NCI-H2029 treated with DMSO at 0.1 percent for 48 hours (cell line): ENCODE measurements around the gene RAI1.

Experiments used
- DNase-seq: peaks from one replicate; lab custom pipeline; 2025; lab: John Stamatoyannopoulos, UW

The RAI1 gene

GRCh38 chr17:17751489-17752088, 70.3 kb downstream of the RAI1 start:
- DNase-seq, result no peak

GRCh38 chr17:17752089-17752820, 71.0 kb downstream of the RAI1 start:
- peak; percentile 48 for DNase-seq

GRCh38 chr17:17752821-17753321, 71.6 kb downstream of the RAI1 start:
- no peak for DNase-seq

- no peak for DNase-seq
These were observed 73.7 kb downstream of the RAI1 start for GRCh38 chr17:17754719-17755686.

- no peak for DNase-seq
These were observed 74.5 kb downstream of the RAI1 start for GRCh38 chr17:17755715-17756114.

GRCh38 chr17:17757391-17757791, 76.1 kb downstream of the RAI1 start:
- peak; percentile 41 for DNase-seq

DNA sequence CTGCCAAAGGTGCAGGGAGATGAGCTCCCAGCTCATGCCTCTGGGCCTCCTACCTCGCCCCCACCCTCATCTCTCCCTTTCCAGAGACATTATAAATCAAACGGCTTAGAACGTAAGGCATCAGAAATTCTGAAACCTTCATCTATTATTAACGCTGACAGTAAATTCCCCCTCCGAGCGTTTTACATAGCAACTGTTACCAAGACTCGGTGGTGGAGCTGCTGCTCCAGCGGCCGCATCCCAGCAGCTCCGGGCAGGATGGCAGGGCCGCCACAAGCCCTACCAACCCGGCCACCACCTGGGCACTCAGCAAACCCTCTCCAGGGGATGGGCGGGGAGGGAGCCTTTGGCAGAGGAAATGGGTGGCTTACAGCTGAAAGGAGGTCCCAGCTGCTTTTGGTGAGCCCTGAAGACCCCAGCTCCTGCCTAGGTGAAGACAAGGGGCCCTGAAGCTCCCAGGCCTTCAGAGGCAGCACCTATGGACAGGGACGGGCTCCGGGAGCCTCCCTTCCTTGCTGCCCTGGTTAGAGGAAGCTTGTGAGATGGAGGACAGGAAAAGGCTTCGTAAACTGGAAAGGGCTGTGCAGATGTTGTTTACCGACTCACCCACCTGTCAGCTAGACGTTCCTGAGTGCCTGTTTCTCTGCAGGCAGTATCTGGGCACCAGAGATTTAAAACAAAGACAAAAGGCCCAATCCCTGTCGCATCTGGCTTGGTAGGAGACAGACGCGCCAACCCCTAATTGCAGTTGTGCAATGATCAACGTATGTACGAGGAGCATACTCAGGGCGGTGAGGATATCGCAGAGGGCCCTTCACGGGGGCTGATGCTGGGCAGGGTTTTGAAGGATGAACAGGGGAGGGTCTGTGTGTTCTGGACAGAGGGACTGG, 76.9 kb downstream of the RAI1 start:
- peak; percentile 45 for DNase-seq

GRCh38 chr17:17758941-17759563, 77.8 kb downstream of the RAI1 start:
- DNase-seq, result no peak

DNA sequence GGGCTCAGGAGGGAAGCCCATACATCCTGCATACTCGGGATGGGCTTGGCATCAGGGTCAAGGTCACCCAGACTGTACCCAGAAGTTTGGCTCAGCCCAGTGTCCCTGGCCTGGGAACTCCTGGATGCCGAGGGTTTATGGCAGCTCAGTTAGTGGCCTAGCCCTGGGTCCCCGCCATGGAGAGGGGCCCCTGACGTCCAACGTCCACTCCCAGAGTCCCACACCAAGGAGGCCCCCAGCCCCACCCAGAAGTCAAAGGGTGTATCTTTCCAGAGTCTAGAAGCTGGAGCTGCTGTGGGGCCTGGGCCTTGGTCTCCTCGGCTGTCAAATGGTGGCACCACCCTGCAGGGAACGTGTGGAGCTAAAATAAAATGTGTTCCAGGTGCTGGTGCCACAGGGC, 79.1 kb downstream of the RAI1 start:
- no peak for DNase-seq

DNA sequence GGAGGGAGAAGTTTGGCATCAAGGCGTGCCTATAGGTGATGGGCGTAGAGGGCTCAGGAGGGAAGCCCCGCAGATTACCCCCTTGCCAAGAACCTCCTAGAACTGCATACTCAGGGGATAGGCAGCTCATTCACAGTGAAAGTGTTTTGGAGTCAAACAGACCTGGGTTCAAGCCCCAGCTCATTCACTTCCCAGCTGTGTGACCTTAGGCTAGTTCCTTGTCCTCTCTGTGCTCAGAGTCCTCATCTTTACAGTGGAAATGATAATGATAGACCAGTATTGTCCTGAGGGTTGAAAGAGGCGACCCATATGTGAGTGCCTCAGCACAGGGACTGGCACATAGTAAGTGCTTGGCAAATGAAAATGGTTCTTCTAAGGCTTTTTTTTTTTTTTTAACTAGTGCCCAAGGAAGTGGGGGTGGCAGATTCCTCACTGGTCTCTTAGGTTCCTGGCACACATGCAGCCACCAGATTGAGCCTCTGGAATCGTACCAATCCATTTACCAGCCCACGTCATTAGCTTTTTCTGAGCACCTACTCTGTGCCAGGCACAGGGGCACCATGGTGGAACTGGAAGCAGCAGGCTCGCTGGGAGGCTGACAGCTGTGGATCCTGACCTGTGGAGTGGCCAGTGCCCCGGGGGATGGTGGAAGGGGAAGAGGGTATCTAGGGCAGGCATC, 79.8 kb downstream of the RAI1 start:
- DNase-seq, result no peak

GRCh38 chr17:17761894-17762743, 80.9 kb downstream of the RAI1 start:
- DNase-seq, result no peak

DNA sequence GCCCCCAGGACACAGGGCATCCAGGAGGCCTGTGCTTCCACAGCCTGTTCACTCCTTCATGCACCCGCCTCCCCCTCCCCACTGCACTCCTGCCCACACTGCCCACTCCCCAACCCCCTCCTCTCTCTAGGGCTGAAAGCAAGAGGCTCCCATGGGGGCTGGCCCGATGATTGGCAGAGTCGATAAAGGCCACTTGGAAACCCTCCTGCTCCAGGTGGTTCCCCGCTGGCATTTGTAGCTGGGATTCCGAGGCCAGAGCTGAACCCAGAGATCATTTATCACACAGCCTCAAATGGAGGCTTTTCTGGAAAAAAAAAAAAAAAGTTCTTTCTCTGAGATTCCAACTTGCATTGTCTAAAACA, 81.5 kb downstream of the RAI1 start:
- no peak for DNase-seq

DNA sequence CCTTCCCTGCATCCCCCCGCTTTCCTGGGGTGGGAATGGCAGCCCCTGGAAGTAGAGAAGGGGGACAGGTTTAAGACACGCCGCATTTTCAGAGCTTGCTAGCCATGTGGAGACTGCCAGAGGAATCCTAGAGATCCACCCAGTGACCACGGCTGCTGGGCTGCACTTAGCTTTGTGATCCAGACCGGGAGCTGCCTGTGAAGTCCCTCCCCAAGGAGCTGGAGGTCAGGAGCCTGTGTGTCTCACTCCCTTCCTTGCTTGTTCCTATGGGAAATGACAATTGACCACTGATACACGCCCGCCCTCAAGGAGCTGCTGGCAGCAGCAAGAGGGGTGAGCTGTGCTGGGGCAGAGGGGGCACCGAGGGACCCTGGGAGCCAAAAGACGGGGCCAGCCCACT, 81.9 kb downstream of the RAI1 start:
- DNase-seq, result no peak

DNA sequence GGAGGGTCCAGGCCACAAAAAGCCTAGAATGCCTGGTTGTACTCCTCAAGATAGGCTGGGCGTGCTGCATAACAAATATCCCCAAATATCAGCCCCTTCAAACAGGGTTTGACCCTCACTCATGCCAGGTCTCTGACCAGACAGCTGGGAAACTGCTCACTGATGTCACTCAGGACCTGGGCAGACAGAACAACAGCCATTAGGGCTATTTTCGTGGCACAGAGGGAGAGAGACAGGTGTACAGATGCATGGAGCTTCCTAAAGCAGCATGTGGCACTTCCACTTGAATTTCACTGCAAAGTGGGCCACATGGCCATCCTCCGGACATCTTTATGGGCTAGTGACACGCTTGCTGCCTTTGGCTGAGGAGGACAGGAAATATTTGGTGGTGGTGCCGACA, 82.5 kb downstream of the RAI1 start:
- DNase-seq, result no peak

- no peak for DNase-seq
These were observed 84.3 kb downstream of the RAI1 start for GRCh38 chr17:17765359-17766076.

GRCh38 chr17:17766077-17766743, 85.0 kb downstream of the RAI1 start:
- DNase-seq, result no peak

DNA sequence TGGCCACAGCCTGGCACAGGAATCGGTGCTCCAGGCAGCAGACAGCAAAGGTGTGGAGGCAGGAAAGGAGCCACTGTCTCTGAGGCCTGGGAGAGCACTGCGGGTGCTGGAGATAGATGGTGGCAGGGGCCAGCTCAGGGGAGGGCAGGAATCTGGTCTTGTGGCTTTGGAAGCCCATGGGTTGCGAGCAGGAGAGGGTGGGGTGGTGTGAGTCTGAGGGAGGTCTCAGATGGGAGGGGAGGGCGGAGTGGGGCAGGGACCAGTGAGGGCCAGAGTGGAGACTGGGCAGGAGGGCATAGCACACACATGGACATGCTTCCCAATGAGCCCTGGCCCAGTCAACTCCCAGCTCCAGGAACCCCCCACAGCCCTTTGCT, 85.5 kb downstream of the RAI1 start:
- DNase-seq, result no peak

- no peak for DNase-seq
These were observed 86.1 kb downstream of the RAI1 start for GRCh38 chr17:17767154-17767869.
